Aorta (tissue), 5 donors: ENCODE measurements around the gene CACYBP. TPM values are rescaled to one million over a fixed set of nuclear protein-coding genes. Genes with fewer than 3 reads are reported as not detected.

ENCODE experiments used
- ATAC-seq: fragments of 200-7000 bp; cut with Tn5 transposase; one replicate; pipeline ENCODE4 v1.9.1; 2022; ENCODE audit warnings: moderate library complexity; ENCODE audit not compliant: low FRiP score
- DNase-seq, 2 donors: peaks; one replicate each; pipeline ENCODE4 v3.0.0-alpha.2; 2020
- H3K27ac ChIP-seq, 2 donors: one replicate each; pipeline ENCODE4 v1.5.1; 2013; ENCODE audit warnings: low read length in 2 of 2, mild to moderate bottlenecking in 2 of 2, moderate library complexity in 2 of 2, control low read depth in 1 of 2, inconsistent platforms in 1 of 2, low read depth in 1 of 2
- H3K27me3 ChIP-seq, 2 donors: one replicate each; pipeline ENCODE4 v1.6.1; 2013; ENCODE audit warnings: control low read depth in 1 of 2, low read length in 1 of 2, mild to moderate bottlenecking in 1 of 2, moderate library complexity in 1 of 2; ENCODE audit not compliant: insufficient read depth in 2 of 2, control insufficient read depth in 1 of 2
- H3K36me3 ChIP-seq, 2 donors: one replicate each; pipeline ENCODE4 v1.6.1; 2013; ENCODE audit warnings: control low read depth in 1 of 2, low read length in 1 of 2, mild to moderate bottlenecking in 1 of 2; ENCODE audit not compliant: insufficient read depth in 2 of 2, control insufficient read depth in 1 of 2
- H3K4me1 ChIP-seq, 2 donors: one replicate each; pipeline ENCODE4 v1.6.1; 2013; ENCODE audit warnings: low read length in 2 of 2, control low read depth in 1 of 2, mild to moderate bottlenecking in 1 of 2, moderate library complexity in 1 of 2; ENCODE audit not compliant: insufficient read depth in 2 of 2, control insufficient read depth in 1 of 2
- H3K4me3 ChIP-seq, 2 donors: one replicate each; pipeline ENCODE4 v1.5.1; 2013; ENCODE audit warnings: low read length in 2 of 2, control low read depth in 1 of 2, mild to moderate bottlenecking in 1 of 2
- H3K9me3 ChIP-seq: one replicate; pipeline ENCODE4 v1.6.1; 2013; ENCODE audit warnings: mild to moderate bottlenecking, low read length; ENCODE audit not compliant: control insufficient read depth
- WGBS, 2 donors: extraction: QIAGEN DNeasy Blood & Tissue Kit; methylation state at CpG; one replicate each; pipeline ENCODE4 v1.1.7; 2013; 5-methylcytosine and 5-hydroxymethylcytosine counted together
- intact Hi-C, 2 donors: fragments of 100-400 bp; cut with DNase I; formaldehyde crosslinking; loops; one replicate each; pipeline versions ENCODE4 v1.14.2 to v1.15.0; 2022
- polyA plus RNA-seq, 2 donors: library from polyadenylated mRNA; stranded (reverse); fragments of 200-250 nt; gene quantifications; one replicate each; pipeline ENCODE4 v1.2.3, GENCODE V29; 2013
- total RNA-seq, 2 donors: library from RNA; stranded (reverse); fragmentation: NEBNext Ultra II Directional; extraction: Animal tissue kit (Norgen Biotek cat#: 25700); gene quantifications; one replicate each; pipeline ENCODE4 v1.2.1, GENCODE V29; 2021
- donor health status: healthy with polysubstance abuse.
- donor health status: Bipolar disorder and iron deficiency.
- donor health status: DM: no; HTN: no; CAD: no.
- donor health status: DM: no; HTN: no; CAD: no.
- donor health status: DM: yes; HTN: yes; CAD: no.

CACYBP gene
- total and polyA plus RNA-seq, 4 donors = 43.5 to 76.5 (median 62.2) TPM

- intact Hi-C loops = no loop called here
- WGBS, 2 donors = 86 to 95% methylated on average over 1 of the region's 1 CpG
- no peak for ATAC-seq
Measured at GRCh38 chr1:174969977-174970376, 29.8 kb upstream of the CACYBP start.

GRCh38 chr1:174971466-174971865 is 28.3 kb upstream of the CACYBP start:
- Histone ChIP-seq H3K4me3 (no peak overlapping the region), H3K9me3 (no peaks in the 10 kb centered on the region), H3K36me3 (peaks cover 0 to 2% of the 10 kb centered on the region in 2 donors), H3K4me1 (no peaks in the 10 kb centered on the region), H3K27ac (no peak overlapping the region), H3K27me3 (no peaks in the 10 kb centered on the region)
- no peak for DNase-seq
- ATAC-seq = no peak
- intact Hi-C loops = no loop called here

More at GRCh38 chr1:174969977-174970376, 29.8 kb upstream of the CACYBP start:
- Histone ChIP-seq H3K4me3 (no peak overlapping the region), H3K27me3 (no peaks in the 10 kb centered on the region), H3K4me1 (peaks cover 0 to 5% of the 10 kb centered on the region in 2 donors), H3K36me3 (peaks cover 0 to 2% of the 10 kb centered on the region in 2 donors), H3K27ac (no peak overlapping the region), H3K9me3 (no peaks in the 10 kb centered on the region)
- DNase-seq = no peak

- H3K4me3 ChIP-seq = no peak overlapping the region
- no peak for ATAC-seq
- no peaks in the 10 kb centered on the region for H3K4me1 ChIP-seq
- H3K27ac ChIP-seq = no peak overlapping the region
- no peaks in the 10 kb centered on the region for H3K27me3 ChIP-seq
- DNase-seq = no peak
- no peaks in the 10 kb centered on the region for H3K9me3 ChIP-seq
- H3K36me3 ChIP-seq = peaks cover 0 to 2% of the 10 kb centered on the region in 2 donors
- intact Hi-C loops = no loop called here
- WGBS, 2 donors = 89 to 90% methylated on average over 2 of the region's 2 CpGs
Measured at GRCh38 chr1:174971902-174972301, 27.8 kb upstream of the CACYBP start.

GRCh38 chr1:174974711-174975119 is 25.0 kb upstream of the CACYBP start:
- H3K4me3 ChIP-seq = no peak overlapping the region
- intact Hi-C loops = no loop called here
- H3K9me3 ChIP-seq = no peaks in the 10 kb centered on the region
- H3K4me1 ChIP-seq = no peaks in the 10 kb centered on the region
- H3K27me3 ChIP-seq = no peaks in the 10 kb centered on the region
- no peak overlapping the region for H3K27ac ChIP-seq
- H3K36me3 ChIP-seq = peaks cover 2 to 5% of the 10 kb centered on the region in 2 donors
- no peak for ATAC-seq
- no peak for DNase-seq
- 95 to 96% methylated on average over 2 of the region's 2 CpGs for WGBS, 2 donors

GRCh38 chr1:174975764-174976163 is 24.0 kb upstream of the CACYBP start:
- no peak overlapping the region for H3K4me3 ChIP-seq
- intact Hi-C loops = no loop called here
- WGBS, 2 donors = 45 to 55% methylated on average over 1 of the region's 1 CpG
- H3K4me1 ChIP-seq = no peaks in the 10 kb centered on the region
- H3K36me3 ChIP-seq = peaks cover 2 to 5% of the 10 kb centered on the region in 2 donors
- no peaks in the 10 kb centered on the region for H3K27me3 ChIP-seq
- no peak overlapping the region for H3K27ac ChIP-seq
- ATAC-seq = no peak
- no peak for DNase-seq
- no peaks in the 10 kb centered on the region for H3K9me3 ChIP-seq

GRCh38 chr1:174976436-174977108 is 23.2 kb upstream of the CACYBP start:
- ATAC-seq (no peak), DNase-seq (no peak)
- WGBS, 2 donors = 92 to 96% methylated on average over 4 of the region's 4 CpGs
- Histone ChIP-seq H3K4me3 (no peak overlapping the region), H3K9me3 (no peaks in the 10 kb centered on the region), H3K27ac (no peak overlapping the region), H3K4me1 (no peaks in the 10 kb centered on the region), H3K27me3 (no peaks in the 10 kb centered on the region), H3K36me3 (peaks cover 2 to 5% of the 10 kb centered on the region in 2 donors)
- intact Hi-C loops = no loop called here

GRCh38 chr1:174982971-174983689 is 16.6 kb upstream of the CACYBP start:
- Histone ChIP-seq H3K4me1 (no peaks in the 10 kb centered on the region), H3K9me3 (no peaks in the 10 kb centered on the region), H3K27me3 (no peaks in the 10 kb centered on the region), H3K4me3 (no peak overlapping the region), H3K27ac (no peak overlapping the region), H3K36me3 (peaks cover 0 to 5% of the 10 kb centered on the region in 2 donors)
- DNase-seq = no peak
- intact Hi-C loops = loop anchor here (1.0 to 5.0 kb wide), 2 partner anchors 211 to 213 kb away; no protein-coding TSS in a partner anchor
- no peak for ATAC-seq

- no peak overlapping the region for H3K27ac ChIP-seq
- ATAC-seq (no peak), DNase-seq (no peak)
- no peaks in the 10 kb centered on the region for H3K36me3 ChIP-seq
- H3K4me1 ChIP-seq = no peaks in the 10 kb centered on the region
- intact Hi-C loops = loop anchor here in 1 of 2 donors (5.0 kb wide), 1 partner anchor 213 kb away; no protein-coding TSS in a partner anchor
- H3K27me3 ChIP-seq = no peaks in the 10 kb centered on the region
- H3K4me3 ChIP-seq = no peak overlapping the region
- no peaks in the 10 kb centered on the region for H3K9me3 ChIP-seq
- WGBS, 2 donors = 94 to 95% methylated on average over 4 of the region's 4 CpGs
Measured at GRCh38 chr1:174984952-174985351, 14.8 kb upstream of the CACYBP start.

- no peak for DNase-seq
- no peak for ATAC-seq
- no peaks in the 10 kb centered on the region for H3K27me3 ChIP-seq
- no peak overlapping the region for H3K4me3 ChIP-seq
- no peaks in the 10 kb centered on the region for H3K36me3 ChIP-seq
- H3K9me3 ChIP-seq = no peaks in the 10 kb centered on the region
- intact Hi-C loops = no loop called here
- H3K4me1 ChIP-seq = no peaks in the 10 kb centered on the region
- H3K27ac ChIP-seq = no peak overlapping the region
Measured at GRCh38 chr1:174988539-174988938, 11.2 kb upstream of the CACYBP start.
